HEK293 (cell line): ENCODE results near the gene AHCY.

Experiments used
- CTCF ChIP-seq: fragments of 450-650 bp; formaldehyde crosslinking; IDR thresholded peaks from 2 replicates; pipeline ENCODE4 v1.5.1; 2016; ENCODE audit warnings: missing biosample characterization, missing genetic modification characterization
- ZNF280D ChIP-seq: fragments of 450-650 bp; formaldehyde crosslinking; IDR thresholded peaks from 2 replicates; pipeline ENCODE4 v1.5.1; 2016; ENCODE audit warnings: missing biosample characterization, missing genetic modification characterization
- ZNF585B ChIP-seq: fragments of 450-650 bp; formaldehyde crosslinking; IDR thresholded peaks from 2 replicates; pipeline ENCODE4 v1.5.1; 2016; ENCODE audit warnings: missing biosample characterization, missing genetic modification characterization
- ZNF610 ChIP-seq: fragments of 450-650 bp; formaldehyde crosslinking; IDR thresholded peaks from 2 replicates; pipeline ENCODE4 v1.5.1; 2016; ENCODE audit warnings: missing biosample characterization, missing genetic modification characterization, borderline replicate concordance
- ZNF626 ChIP-seq: fragments of 450-650 bp; sonication (Bioruptor Pico); formaldehyde crosslinking; IDR thresholded peaks from 2 replicates; pipeline ENCODE4 v1.5.1; 2018; ENCODE audit warnings: missing biosample characterization, missing genetic modification characterization, inconsistent platforms

GRCh38 chr20:34316196-34316814 is 13.2 kb upstream of the AHCY start:
- TF ChIP-seq ZNF585B, result no peak
- no peak for TF ChIP-seq ZNF280D (tag by site-specific recombination)
- TF ChIP-seq CTCF (tag by site-specific recombination), result no peak
- no peak for TF ChIP-seq ZNF626 (tag by site-specific recombination)
- TF ChIP-seq ZNF610 (tag by site-specific recombination), result no peak
